ENCODE measurements around the gene HSPA9.

DNA sequence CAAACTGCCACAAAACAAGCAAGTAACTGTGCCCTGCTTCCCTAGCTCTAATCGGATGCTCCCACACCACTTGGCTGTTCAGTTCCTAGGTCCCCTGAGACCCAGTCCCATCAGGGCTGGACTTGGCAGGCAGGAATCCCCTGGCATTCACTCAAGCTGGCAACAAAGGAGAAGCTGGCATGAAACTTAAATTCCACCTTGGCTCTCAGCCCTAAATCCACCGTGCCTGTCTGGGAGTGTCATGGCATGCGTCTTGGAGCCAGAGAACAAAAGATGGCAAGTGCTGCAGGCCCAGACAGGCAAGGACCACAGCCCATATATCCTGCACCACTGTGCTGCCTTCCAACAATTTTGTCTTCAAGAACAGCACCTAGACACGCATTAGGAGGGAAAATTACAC, 70.4 kb downstream of the HSPA9 start:
- no peak for TF ChIP-seq CTCF (conservative IDR thresholded peaks at IDR 0.05; ENCODE audit: low read depth, low read length)
- TF ChIP-seq EZH2 (IDR thresholded peaks at IDR 0.05; ENCODE audit: borderline replicate concordance, low read depth, low read length, poor library complexity, severe bottlenecking) = no peak
